ENCODE data around the gene TBC1D20. TPM values are rescaled to one million over a fixed set of nuclear protein-coding genes. Genes with fewer than 3 reads are reported as not detected.

The TBC1D20 gene
- total and polyA plus RNA-seq, 2 donors from 2014 or later: 19.5 to 26.2 TPM

DNA sequence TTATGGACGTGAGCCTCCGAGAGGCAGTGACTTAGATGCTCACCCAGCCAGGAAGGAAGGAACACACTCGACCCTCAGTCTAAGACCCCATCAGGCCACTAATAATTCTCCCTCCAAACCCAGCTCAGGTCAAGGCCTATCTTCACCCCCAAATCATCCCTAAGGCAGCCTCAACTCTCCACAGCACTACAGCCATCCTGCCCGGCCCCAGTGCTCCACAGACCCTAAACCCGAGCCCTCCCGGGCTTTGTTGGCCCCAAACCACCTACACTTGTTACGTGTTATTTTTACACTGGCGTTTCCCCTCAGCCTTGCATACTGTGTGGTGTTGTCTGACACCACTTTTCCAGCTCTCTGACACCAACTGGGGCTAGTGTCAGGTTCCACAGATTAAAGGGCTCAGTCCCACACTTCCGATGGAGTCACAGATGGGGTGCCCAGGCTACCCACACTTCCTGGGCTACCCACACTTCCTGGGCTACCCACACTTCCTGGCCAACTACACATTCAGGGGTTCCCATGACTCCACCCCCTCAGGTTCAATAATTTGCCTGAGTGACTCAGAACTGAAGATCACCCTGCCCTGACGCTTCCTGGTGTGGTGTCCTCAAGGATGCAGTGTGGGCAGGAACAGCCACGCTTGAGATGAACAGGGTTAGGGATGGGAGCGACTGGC lies 28.9 kb downstream of the TBC1D20 start:
- TF ChIP-seq, protein P1, sequence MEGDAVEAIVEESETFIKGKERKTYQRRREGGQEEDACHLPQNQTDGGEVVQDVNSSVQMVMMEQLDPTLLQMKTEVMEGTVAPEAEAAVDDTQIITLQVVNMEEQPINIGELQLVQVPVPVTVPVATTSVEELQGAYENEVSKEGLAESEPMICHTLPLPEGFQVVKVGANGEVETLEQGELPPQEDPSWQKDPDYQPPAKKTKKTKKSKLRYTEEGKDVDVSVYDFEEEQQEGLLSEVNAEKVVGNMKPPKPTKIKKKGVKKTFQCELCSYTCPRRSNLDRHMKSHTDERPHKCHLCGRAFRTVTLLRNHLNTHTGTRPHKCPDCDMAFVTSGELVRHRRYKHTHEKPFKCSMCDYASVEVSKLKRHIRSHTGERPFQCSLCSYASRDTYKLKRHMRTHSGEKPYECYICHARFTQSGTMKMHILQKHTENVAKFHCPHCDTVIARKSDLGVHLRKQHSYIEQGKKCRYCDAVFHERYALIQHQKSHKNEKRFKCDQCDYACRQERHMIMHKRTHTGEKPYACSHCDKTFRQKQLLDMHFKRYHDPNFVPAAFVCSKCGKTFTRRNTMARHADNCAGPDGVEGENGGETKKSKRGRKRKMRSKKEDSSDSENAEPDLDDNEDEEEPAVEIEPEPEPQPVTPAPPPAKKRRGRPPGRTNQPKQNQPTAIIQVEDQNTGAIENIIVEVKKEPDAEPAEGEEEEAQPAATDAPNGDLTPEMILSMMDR (IDR thresholded peaks at IDR 0.05; ENCODE audit: borderline replicate concordance, extremely low read depth, insufficient read depth): no peak
- Histone ChIP-seq H3K4me1 (ENCODE audit: control insufficient read depth in 2 of 3, insufficient read depth in 2 of 3, low read depth in 1 of 3, low read length in 3 of 3) (peaks cover 0 to 6% (median 0%) of the 10 kb centered on the region in 3 donors), H3K9me3 (ENCODE audit: control insufficient read depth in 2 of 3, insufficient read depth in 1 of 3, low read length in 3 of 3) (no peaks in the 10 kb centered on the region), H3K27ac (ENCODE audit: low read depth in 2 of 2, low read length in 2 of 2) (no peak overlapping the region), H3K4me3 (ENCODE audit: low read length in 3 of 3) (no peak overlapping the region), H3K27me3 (ENCODE audit: control insufficient read depth, insufficient read depth, low read length) (no peaks in the 10 kb centered on the region), H3K9ac (ENCODE audit: low read length in 3 of 3) (no peak overlapping the region), H3K36me3 (ENCODE audit: control insufficient read depth in 2 of 3, insufficient read depth in 3 of 3, low read length in 3 of 3) (peaks cover 5 to 45% (median 37%) of the 10 kb centered on the region in 3 donors)
- DNase-seq: no peak
- intact Hi-C loops (cut with DNase I): no loop called here
- no peak for FAIRE-seq

DNA sequence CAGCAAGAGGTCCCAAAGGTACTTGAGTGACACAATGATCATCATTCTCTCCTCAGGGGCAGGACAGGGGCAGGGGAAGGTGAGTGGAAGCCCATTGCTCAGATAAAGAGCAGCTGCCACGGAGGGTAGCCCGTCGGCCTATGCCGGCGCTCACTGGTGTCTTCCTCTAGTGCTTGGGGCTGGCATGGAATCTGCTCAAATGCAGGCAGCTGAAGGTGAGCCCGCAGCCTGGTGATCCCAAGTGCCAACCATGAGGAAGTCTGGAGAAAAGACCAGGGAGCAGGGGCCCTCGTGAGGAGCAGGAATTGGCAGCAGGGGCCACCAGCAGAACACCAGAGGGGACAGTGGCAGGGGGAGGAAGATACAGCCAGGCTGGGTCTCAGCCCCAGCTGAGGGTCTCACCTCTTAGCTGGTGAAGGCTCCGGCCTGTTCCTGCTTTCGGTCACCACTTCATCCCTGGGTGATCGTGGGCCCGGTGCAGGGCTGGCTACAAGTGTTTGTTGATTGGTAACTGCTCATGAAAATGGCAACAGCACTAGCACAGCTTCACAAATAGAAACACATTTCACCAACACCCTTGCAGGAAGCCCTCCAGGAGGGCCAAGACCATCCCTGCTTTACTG lies 29.5 kb downstream of the TBC1D20 start:
- Histone ChIP-seq H3K27ac (ENCODE audit: low read depth in 2 of 2, low read length in 2 of 2) (no peak overlapping the region), H3K4me3 (ENCODE audit: low read length in 3 of 3) (no peak overlapping the region), H3K9ac (ENCODE audit: low read length in 3 of 3) (no peak overlapping the region), H3K27me3 (ENCODE audit: control insufficient read depth, insufficient read depth, low read length) (no peaks in the 10 kb centered on the region), H3K4me1 (ENCODE audit: control insufficient read depth in 2 of 3, insufficient read depth in 2 of 3, low read depth in 1 of 3, low read length in 3 of 3) (peaks cover 0 to 6% (median 0%) of the 10 kb centered on the region in 3 donors), H3K9me3 (ENCODE audit: control insufficient read depth in 2 of 3, insufficient read depth in 1 of 3, low read length in 3 of 3) (no peaks in the 10 kb centered on the region), H3K36me3 (ENCODE audit: control insufficient read depth in 2 of 3, insufficient read depth in 3 of 3, low read length in 3 of 3) (peaks cover 5 to 43% (median 32%) of the 10 kb centered on the region in 3 donors)
- TF ChIP-seq, protein P1 (IDR thresholded peaks at IDR 0.05; ENCODE audit: borderline replicate concordance, extremely low read depth, insufficient read depth): no peak
- FAIRE-seq (no peak), DNase-seq (no peak)
- intact Hi-C loops (cut with DNase I): no loop called here

DNA sequence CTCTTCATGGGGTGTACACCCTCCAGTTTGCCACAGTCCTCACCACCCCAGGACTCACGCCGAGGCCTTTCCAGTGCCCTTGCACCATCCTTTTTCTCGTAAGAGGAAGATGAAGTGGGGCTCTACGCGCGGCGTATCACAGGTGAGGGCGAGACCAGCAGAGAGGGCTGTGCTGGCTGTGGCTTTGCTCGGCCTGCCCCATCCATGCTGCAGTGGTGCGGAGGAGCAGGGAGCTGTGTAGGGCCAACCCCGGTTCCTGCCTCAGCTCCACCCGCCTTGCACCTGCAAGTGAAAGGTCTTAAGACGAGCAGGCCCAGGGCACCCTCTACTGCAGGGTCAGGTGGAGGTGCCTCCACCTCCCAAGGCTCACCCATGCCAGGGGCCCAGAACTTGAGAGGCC lies 30.1 kb downstream of the TBC1D20 start:
- no peak overlapping the region for H3K27ac ChIP-seq (ENCODE audit: low read depth in 2 of 2, low read length in 2 of 2)
- TF ChIP-seq, protein P1 (IDR thresholded peaks at IDR 0.05; ENCODE audit: borderline replicate concordance, extremely low read depth, insufficient read depth): no peak
- H3K9ac ChIP-seq (ENCODE audit: low read length in 3 of 3): no peak overlapping the region
- no peaks in the 10 kb centered on the region for H3K27me3 ChIP-seq (ENCODE audit: control insufficient read depth, insufficient read depth, low read length)
- intact Hi-C loops (cut with DNase I): no loop called here
- DNase-seq (no peak), FAIRE-seq (no peak)
- peaks cover 0 to 6% (median 0%) of the 10 kb centered on the region in 3 donors for H3K4me1 ChIP-seq (ENCODE audit: control insufficient read depth in 2 of 3, insufficient read depth in 2 of 3, low read depth in 1 of 3, low read length in 3 of 3)
- no peak overlapping the region for H3K4me3 ChIP-seq (ENCODE audit: low read length in 3 of 3)
- H3K36me3 ChIP-seq (ENCODE audit: control insufficient read depth in 2 of 3, insufficient read depth in 3 of 3, low read length in 3 of 3): peaks cover 7 to 44% (median 32%) of the 10 kb centered on the region in 3 donors
- no peaks in the 10 kb centered on the region for H3K9me3 ChIP-seq (ENCODE audit: control insufficient read depth in 2 of 3, insufficient read depth in 1 of 3, low read length in 3 of 3)

Data from kidney (tissue), 14 donors.